HK-2 (cell line): Measurements from ENCODE around the gene SERINC3.

Experiments used
- DNase-seq: peaks from one replicate; pipeline ENCODE4 v3.0.0-alpha.2; 2018; ENCODE audit not compliant: unreplicated experiment

SERINC3 gene

GRCh38 chr20:44465001-44465560 is 56.8 kb downstream of the SERINC3 start:
- no peak for DNase-seq

- no peak for DNase-seq
These were observed 57.4 kb downstream of the SERINC3 start for GRCh38 chr20:44464514-44464913.

GRCh38 chr20:44463466-44463865 is 58.4 kb downstream of the SERINC3 start:
- no peak for DNase-seq

- no peak for DNase-seq
These were observed 60.1 kb downstream of the SERINC3 start for GRCh38 chr20:44461803-44462174.

- no peak for DNase-seq
These were observed 60.6 kb downstream of the SERINC3 start for GRCh38 chr20:44461142-44461802.

DNA sequence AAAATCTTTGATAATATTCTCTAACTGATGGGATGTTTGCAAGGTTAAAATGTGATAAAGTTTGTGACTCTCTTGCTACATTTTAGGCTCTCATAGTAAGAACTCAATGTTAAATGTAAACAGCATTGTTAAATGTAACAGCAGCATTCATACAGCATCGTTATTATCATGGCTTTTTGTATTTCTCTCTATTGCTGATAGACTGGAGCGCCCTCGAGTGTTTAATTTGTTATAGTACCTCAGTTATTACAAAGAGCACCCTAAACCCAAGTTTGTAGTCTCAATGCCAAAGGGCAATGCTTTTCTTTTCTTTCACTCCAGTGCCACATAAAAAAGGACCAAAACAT is 61.1 kb downstream of the SERINC3 start:
- DNase-seq, result no peak

DNA sequence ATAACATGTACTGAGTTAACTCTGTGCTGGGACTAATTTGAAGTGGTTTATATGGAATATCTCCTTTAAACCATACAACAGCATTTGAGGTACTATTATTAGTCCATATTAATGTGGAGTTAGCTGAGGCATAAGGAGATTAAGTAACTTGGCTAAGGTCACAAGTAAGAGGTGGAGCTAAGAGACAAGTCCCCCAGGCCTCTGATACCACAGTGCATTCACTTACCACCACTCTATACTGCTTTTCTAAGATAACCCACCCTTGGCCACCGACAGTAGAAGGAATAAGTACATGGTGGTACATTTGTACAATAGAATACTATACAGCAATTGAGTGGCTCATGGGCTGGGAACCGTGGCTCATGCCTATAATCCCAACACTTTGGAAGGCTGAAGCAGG is 62.6 kb downstream of the SERINC3 start:
- DNase-seq, result no peak

GRCh38 chr20:44457016-44457415 is 64.9 kb downstream of the SERINC3 start:
- no peak for DNase-seq

GRCh38 chr20:44456611-44457010 is 65.3 kb downstream of the SERINC3 start:
- no peak for DNase-seq

- DNase-seq, result no peak
These were observed 66.7 kb downstream of the SERINC3 start for GRCh38 chr20:44455126-44455525.

DNA sequence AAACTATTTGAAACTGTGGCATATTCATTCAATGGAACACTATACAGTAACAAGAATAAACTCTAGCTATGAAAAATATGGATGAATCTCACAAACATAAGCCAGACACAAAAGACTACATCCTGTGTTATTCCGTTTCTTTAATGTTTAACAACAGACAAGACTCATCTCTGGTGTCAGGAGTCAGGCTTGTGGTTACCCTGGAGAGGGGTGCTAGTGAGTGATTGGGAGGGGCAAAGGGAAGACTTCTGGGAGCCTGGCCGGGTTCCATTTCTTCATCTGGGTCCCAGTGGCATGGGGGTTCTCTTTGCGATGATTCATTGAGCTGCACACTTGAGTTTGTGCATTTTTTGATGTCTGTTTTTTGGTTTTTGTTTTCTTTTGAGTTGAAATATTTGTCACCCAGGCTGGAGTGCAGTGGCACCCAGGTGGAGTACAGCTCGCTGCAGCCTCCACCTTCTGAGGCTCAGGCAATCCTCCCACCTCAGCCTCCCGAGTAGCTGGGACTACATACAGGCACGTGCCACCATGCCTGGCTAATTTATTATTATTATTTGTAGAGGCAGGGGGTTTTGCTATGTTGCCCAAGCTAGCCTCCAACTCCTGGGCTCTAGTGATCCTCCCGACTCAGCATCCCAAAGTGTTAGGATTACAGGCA is 67.4 kb downstream of the SERINC3 start:
- DNase-seq, result peak; percentile 49

- no peak for DNase-seq
These were observed 70.9 kb downstream of the SERINC3 start for GRCh38 chr20:44450903-44451450.

DNA sequence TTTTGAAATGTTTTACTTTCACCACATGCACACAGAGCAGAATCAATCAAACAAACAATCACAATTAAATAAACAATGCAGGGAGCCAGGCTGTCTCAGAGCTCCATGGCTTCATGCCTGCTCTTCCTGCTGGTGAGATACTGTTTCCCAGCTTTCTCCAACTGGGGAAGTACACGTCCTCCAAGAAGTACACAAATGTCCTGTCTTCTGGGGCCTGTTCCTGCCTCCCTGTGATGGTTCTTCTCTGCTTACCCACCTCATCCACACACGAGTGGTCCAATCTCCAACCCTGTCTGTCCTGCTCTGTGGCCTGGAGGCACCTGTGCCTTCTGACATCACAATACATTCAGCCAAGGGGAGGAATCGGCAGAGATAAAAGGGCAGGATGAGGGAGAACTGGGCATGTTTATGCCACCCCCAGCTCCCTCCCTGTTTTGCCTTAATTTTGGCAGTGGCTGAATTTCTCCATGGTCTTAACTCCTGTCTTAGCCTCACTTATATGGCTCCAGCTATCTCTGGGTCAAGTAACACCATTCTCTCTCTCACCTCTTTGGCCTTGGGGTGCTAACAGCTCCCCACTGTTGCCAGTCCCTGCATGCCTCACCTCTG is 71.5 kb downstream of the SERINC3 start:
- no peak for DNase-seq

DNA sequence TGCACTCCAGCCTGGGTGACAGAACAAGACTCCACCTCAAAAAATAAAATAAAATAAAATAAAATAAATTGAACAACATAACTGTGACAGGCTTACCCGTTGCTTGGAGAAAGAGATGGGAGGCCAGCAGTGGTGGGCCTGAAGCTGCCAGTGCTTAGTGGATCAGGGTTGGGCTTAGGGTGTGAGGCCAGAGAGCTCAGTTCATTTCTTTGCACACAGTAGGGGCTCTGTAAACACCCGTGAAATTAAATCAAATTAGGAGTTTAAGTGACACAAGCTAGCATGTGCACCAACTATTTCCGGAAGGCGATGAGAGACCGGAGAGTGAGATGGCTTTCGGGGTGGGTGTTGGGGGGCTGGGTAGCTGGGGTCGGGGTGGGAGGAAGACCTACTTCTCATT is 72.0 kb downstream of the SERINC3 start:
- DNase-seq, result no peak

DNA sequence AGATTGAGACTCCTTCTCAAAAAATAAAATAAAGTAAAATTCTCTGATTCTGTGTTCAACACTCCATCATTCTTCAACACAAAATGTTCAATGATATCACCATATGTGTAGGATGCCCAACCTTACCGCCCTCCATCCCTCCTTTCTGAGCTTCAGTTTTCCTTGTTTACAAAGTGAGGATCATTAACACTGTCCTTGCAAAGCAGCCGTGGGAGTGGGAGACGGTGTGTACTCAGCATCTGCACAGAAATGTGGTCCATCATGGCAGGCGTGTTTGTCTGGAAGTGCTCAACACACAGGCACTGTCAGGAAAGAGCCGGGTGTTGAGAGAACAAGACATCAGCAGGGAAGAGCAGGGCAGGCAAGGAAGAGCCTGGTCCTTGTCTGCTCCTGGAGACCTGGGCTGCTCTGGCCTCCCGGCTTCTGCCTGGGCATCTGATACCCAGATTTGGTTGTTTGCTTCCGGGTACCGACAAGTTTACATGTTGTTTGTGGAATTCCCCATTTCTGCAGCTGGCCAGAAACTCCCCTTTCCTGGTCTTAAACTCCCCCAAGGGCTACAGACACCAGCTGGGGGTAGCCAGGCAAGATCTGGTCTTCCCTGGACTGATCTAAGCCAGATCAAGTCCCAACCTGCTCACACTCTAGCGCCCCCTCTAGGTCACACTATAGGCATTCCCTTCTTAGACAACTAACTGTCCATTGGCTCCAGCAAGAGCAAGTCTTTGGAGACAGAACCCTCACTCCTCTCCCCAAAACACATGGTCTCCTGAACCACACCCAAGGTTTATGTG is 72.9 kb downstream of the SERINC3 start:
- no peak for DNase-seq

- DNase-seq, result no peak
These were observed 73.9 kb downstream of the SERINC3 start for GRCh38 chr20:44447827-44448419.
